Measurements from ENCODE around the gene NR2F1.
A peak's percentile ranks its signal among the peaks of the same experiment; 100 is the strongest.

NR2F1 gene

GRCh38 chr5:93591323-93591945 lies 8.4 kb downstream of the NR2F1 start:
- no peak for DNase-seq

GRCh38 chr5:93592883-93593282 lies 9.9 kb downstream of the NR2F1 start:
- no peak for DNase-seq

DNA sequence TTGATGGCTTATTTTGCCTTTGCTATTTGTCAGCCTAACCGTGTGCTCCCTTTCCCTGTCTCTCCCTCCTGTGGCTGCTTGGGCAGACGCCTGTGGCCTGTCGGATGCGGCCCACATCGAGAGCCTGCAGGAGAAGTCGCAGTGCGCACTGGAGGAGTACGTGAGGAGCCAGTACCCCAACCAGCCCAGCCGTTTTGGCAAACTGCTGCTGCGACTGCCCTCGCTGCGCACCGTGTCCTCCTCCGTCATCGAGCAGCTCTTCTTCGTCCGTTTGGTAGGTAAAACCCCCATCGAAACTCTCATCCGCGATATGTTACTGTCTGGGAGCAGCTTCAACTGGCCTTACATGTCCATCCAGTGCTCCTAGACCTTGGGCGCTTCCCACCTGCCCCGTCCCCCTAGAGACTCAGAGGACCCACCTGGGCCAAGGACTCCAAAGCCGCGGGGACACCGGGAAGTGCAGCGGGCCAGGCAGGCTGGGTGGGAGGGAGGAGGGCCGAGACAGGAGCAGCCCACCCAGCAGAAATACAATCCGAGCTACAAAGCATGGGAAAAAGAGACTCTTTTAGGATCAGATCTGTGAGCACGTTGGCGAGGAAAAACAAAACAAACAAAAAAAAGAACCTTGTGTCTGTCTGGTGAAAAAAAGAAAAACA lies 10.6 kb downstream of the NR2F1 start:
- DNase-seq = no peak

DNA sequence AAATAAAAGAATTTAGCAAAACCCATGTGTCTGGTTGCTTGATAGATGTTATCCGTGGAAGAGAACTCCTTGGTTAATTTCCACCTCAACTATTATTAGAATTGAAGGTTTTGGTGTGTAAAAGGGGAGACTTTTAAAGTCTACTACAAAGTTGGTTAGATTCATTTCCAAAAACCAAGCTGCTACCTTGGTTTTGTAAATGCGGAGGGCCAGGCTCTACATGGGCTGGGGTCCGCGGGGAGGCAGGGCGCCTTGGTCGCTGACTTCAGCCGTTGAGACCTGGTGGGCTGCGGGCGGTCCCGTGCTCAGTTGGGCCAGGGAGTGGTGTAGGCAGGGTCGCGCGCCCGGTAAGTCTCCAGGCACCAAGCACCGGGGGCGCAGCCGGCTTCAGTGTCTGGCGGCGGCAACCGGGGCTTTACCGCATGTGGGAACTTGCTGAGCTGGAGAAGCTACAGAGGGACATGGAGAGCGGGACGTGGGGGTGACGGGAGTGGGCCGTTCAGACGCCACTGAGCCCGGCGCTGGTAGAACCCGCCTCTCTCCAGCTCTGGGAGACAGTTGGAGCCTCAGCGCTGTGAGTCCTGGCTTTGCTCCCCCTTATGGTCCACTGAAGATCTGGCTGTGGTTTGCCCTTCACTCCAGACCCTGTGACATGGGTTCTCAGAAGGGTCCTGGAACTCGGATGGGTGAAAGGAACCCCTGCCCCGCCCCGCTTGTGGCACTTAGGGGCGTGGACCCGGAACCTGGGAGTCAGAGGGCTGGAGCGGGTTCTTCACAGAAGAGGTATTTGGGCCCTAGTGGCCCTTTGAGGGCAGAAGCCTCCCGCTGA lies 11.8 kb downstream of the NR2F1 start:
- no peak for DNase-seq

GRCh38 chr5:93595420-93596147 lies 12.6 kb downstream of the NR2F1 start:
- no peak for DNase-seq

DNA sequence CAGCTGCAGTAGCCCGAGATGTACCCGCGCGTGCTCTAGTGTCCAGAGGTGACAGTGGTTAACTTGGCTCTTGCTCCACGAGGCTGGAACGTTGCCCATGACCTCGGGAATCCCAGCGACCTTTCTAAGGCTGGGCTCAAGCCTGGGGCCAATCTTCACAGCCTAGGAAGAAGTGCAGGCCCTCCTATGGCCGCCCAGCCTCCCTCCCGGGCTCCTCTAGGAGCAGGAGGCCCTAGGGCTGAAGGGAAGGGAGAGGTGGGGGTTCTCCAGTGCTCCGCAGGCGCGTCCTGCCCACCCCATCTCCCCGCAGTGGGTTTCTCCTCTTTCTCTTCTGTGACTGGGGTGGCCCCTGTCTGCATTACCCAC lies 13.3 kb downstream of the NR2F1 start:
- no peak for DNase-seq

GRCh38 chr5:93596676-93597490 lies 13.9 kb downstream of the NR2F1 start:
- no peak for DNase-seq

GRCh38 chr5:93598091-93599000 lies 15.3 kb downstream of the NR2F1 start:
- DNase-seq = no peak

DNA sequence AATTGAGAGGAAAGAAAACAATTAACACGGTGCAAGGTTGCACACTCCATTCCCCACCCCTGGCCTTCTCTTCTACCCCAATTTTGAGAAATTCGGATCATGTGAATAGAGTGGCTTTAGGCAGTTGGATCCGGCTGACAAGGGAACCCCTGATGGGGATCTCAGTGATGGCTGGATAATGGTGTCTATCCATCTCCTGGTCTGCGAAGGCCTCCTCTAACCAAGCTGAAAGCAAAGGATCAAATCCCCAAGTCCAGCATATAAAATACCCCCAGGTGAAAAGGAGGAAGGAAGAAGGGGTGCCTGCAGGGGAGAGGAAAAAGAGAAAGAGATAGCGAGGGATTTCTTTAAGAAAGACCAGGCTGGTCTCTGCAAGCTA lies 16.0 kb downstream of the NR2F1 start:
- DNase-seq = no peak

- no peak for DNase-seq
These were observed 16.5 kb downstream of the NR2F1 start for GRCh38 chr5:93599399-93600120.

GRCh38 chr5:93600409-93601070 lies 17.5 kb downstream of the NR2F1 start:
- DNase-seq = peak; percentile 2

- peak; percentile 57 for DNase-seq
These were observed 18.2 kb downstream of the NR2F1 start for GRCh38 chr5:93601071-93601801.

- DNase-seq = peak; percentile 69
These were observed 18.8 kb downstream of the NR2F1 start for GRCh38 chr5:93601802-93602155.

DNA sequence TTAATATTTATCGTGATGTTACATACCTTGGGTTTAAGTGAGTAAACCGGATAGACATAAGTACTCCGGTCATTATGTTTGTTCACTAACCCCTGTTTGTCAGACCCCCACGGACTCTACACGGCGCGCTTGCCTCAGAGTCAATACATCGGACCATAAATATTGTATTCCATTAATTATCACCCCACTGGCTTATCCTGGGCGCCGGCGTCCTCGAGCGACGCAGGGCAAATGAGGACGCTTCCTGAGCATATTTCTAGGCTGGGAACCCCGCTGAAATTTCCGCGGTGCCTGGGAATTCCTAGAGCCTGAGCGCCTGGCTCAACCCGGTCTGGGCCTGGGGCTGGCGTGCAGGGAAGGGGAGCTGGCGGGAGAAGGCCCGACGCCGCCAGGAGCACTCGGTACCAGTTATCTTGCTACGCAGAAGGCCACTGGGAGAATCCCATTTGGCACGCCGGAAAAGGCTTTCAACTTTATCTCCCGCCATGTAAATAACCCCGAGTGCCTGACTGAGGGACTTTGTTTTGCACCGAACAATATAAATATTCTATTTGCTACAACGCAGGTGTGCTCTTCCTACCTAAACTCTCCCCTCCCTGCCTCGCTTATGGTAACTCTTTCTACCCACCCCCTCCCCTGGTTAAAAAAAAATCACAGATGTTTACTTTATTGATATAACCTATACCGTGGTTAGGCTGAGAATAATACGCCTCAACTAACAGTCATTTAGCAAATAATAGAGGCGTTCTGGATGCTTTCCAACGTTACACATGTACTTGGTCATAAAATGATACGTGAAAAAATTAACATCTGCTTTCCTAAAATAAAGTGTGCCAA lies 19.4 kb downstream of the NR2F1 start:
- peak; percentile 65 for DNase-seq

DNA sequence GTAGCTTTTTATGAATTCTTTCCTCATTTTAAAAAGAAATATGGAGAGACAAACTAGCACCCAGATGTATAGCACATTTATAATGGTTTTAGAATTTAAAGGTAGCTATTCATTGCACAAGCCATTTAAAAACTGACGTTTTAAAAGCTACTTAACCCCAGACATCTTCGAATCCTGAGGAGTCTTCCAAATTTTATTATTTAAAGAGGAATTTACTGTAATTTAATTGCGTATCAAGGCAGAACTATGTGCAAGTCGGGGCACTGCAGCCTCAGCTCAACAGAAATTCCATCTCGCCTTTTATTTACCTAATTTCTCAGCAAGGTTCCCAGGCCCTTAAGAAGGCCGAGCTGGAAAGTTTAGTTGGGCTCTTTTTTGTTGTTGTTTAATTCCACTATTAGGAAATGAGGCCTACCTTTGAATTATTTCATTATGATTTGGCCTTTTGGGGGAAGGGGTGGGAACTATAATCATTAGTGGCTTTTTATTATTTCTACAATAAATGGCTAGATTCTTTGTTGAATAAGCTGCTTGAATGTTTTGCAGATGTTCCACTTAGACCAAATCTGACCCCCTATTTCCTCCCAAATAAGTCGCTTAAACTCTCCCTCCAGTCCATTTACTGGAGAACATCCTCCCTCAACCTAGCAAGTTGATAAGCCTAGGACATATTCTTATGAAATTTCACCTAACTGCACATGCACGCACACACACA lies 20.2 kb downstream of the NR2F1 start:
- DNase-seq = no peak

GRCh38 chr5:93603793-93604643 lies 21.0 kb downstream of the NR2F1 start:
- DNase-seq = no peak
